Right lobe of liver (tissue), 4 donors: ENCODE results near the gene DUSP16.

Experiments used
- POLR2A ChIP-seq: fragments of 450-650 bp; IDR thresholded peaks from one replicate; pipeline ENCODE4 v1.6.1; 2017; ENCODE audit warnings: antibody characterized with exemption, mild to moderate bottlenecking
- TF ChIP-seq, protein P1 (sequence below), 4 donors: fragments of 200-600 bp in 3 of 4; fragments of 450-650 bp in 1 of 4; IDR thresholded peaks; one replicate each; pipeline versions ENCODE4 v1.5.1 to v1.8.0; 2016 to 2022; ENCODE audit warnings: antibody characterized with exemption in 4 of 4, mild to moderate bottlenecking in 2 of 4
- donor health status: DM: no; HTN: no; CAD: no.
- donor health status: DM: no; HTN: no; CAD: no.
- donor health status: DM: no; HTN: yes; CAD: no.

DNA sequence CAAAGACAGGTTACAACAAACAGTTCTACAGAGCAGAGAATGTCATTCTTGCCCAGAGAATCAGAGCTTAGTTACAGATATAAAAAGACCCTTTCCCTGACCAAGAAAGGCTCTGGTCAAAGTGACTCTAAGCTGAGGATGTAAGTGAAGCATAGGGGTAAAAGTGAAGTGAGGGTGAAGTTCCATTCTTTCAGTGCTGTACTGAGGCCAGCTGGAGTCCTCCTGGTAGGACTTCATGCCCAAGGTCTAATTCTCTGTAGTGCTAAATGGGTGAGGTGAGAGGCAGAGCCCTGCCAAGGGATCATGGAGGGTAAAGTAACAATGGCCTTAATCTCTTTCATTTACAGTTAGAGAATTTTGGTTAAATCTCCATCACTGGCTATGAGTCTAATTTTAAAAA, 38.5 kb downstream of the DUSP16 start:
- TF ChIP-seq, protein P1, sequence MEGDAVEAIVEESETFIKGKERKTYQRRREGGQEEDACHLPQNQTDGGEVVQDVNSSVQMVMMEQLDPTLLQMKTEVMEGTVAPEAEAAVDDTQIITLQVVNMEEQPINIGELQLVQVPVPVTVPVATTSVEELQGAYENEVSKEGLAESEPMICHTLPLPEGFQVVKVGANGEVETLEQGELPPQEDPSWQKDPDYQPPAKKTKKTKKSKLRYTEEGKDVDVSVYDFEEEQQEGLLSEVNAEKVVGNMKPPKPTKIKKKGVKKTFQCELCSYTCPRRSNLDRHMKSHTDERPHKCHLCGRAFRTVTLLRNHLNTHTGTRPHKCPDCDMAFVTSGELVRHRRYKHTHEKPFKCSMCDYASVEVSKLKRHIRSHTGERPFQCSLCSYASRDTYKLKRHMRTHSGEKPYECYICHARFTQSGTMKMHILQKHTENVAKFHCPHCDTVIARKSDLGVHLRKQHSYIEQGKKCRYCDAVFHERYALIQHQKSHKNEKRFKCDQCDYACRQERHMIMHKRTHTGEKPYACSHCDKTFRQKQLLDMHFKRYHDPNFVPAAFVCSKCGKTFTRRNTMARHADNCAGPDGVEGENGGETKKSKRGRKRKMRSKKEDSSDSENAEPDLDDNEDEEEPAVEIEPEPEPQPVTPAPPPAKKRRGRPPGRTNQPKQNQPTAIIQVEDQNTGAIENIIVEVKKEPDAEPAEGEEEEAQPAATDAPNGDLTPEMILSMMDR (IDR thresholded peaks at IDR 0.05): no peak
- no peak for TF ChIP-seq POLR2A
